Liver (tissue), 9 donors: ENCODE data around the gene SORCS2. TPM values are rescaled to one million over a fixed set of nuclear protein-coding genes. Genes with fewer than 3 reads are reported as not detected.

ENCODE experiments used
- DNase-seq: peaks from one replicate; pipeline ENCODE4 v3.0.0-alpha.2; 2017; ENCODE audit warnings: low spot score
- H3K27ac ChIP-seq, 2 donors: one replicate each; pipeline ENCODE4 v1.7.0; 2013; ENCODE audit warnings: inconsistent platforms in 2 of 2, low read length in 2 of 2, control low read depth in 1 of 2, low read depth in 1 of 2, mild to moderate bottlenecking in 1 of 2
- H3K27me3 ChIP-seq, 4 donors: one replicate each; pipeline versions ENCODE4 v1.6.1 to v1.7.0; 2013; ENCODE audit warnings: low read length in 3 of 4, inconsistent platforms in 1 of 4, mild to moderate bottlenecking in 1 of 4, moderate library complexity in 1 of 4; ENCODE audit not compliant: control insufficient read depth in 4 of 4, insufficient read depth in 4 of 4
- H3K36me3 ChIP-seq, 4 donors: one replicate each; pipeline versions ENCODE4 v1.6.1 to v1.7.0; 2013; ENCODE audit warnings: low read length in 3 of 4, mild to moderate bottlenecking in 3 of 4, low read depth in 1 of 4, moderate library complexity in 1 of 4; ENCODE audit not compliant: control insufficient read depth in 4 of 4, insufficient read depth in 3 of 4
- H3K4me1 ChIP-seq, 4 donors: one replicate each; pipeline versions ENCODE4 v1.6.1 to v1.7.0; 2013; ENCODE audit warnings: low read length in 3 of 4, mild to moderate bottlenecking in 3 of 4, moderate library complexity in 1 of 4; ENCODE audit not compliant: control insufficient read depth in 4 of 4, insufficient read depth in 4 of 4
- H3K4me3 ChIP-seq, 3 donors: one replicate each; pipeline versions ENCODE4 v1.6.1 to v1.7.0; 2013; ENCODE audit warnings: low read length in 3 of 3, control low read depth in 1 of 3, low read depth in 1 of 3, mild to moderate bottlenecking in 1 of 3
- H3K9ac ChIP-seq, 2 donors: one replicate each; pipeline ENCODE4 v1.7.0; 2013; ENCODE audit warnings: low read length in 2 of 2, mild to moderate bottlenecking in 2 of 2, moderate library complexity in 2 of 2, control low read depth in 1 of 2, low read depth in 1 of 2
- H3K9me3 ChIP-seq, 4 donors: one replicate each; pipeline versions ENCODE4 v1.6.1 to v1.7.0; 2013; ENCODE audit warnings: low read length in 3 of 4; ENCODE audit not compliant: control insufficient read depth in 4 of 4
- EGR1 ChIP-seq, 2 donors: IDR thresholded peaks; 2 replicates each; pipeline ENCODE4 v1.6.1; 2016 to 2018; ENCODE audit warnings: antibody characterized with exemption in 2 of 2, low read depth in 2 of 2
- FOXA2 ChIP-seq: IDR thresholded peaks from 2 replicates; pipeline ENCODE4 v1.6.1; 2016; ENCODE audit warnings: antibody characterized with exemption
- HNF4A ChIP-seq, 2 donors: conservative IDR thresholded peaks; 2 replicates each; pipeline ENCODE4 v1.6.1; 2016; ENCODE audit warnings: antibody characterized with exemption in 2 of 2, mild to moderate bottlenecking in 2 of 2
- HNF4G ChIP-seq: IDR thresholded peaks from 2 replicates; pipeline ENCODE4 v1.6.1; 2016; ENCODE audit warnings: antibody characterized with exemption
- JUND ChIP-seq, 2 donors: IDR thresholded peaks; 2 replicates each; pipeline ENCODE4 v1.6.1; 2016; ENCODE audit warnings: antibody characterized with exemption in 2 of 2
- NR2F2 ChIP-seq: IDR thresholded peaks from 2 replicates; pipeline ENCODE4 v1.6.1; 2016; ENCODE audit warnings: antibody characterized with exemption
- RAD21 ChIP-seq, 2 donors: IDR thresholded peaks; 2 replicates each; pipeline ENCODE4 v1.6.1; 2016; ENCODE audit warnings: antibody characterized with exemption in 2 of 2, mild to moderate bottlenecking in 2 of 2
- RXRA ChIP-seq, 2 donors: IDR thresholded peaks; 2 replicates each; pipeline ENCODE4 v1.6.1; 2017 to 2018; ENCODE audit warnings: antibody characterized with exemption in 2 of 2, mild to moderate bottlenecking in 1 of 2
- SP1 ChIP-seq: IDR thresholded peaks from 2 replicates; pipeline ENCODE4 v1.6.1; 2018; ENCODE audit warnings: antibody characterized with exemption, mild to moderate bottlenecking
- TAF1 ChIP-seq: conservative IDR thresholded peaks from 2 replicates; pipeline ENCODE4 v1.6.1; 2016; ENCODE audit warnings: antibody characterized with exemption, mild to moderate bottlenecking
- YY1 ChIP-seq: IDR thresholded peaks from 2 replicates; pipeline ENCODE4 v1.6.1; 2016; ENCODE audit warnings: antibody characterized with exemption, mild to moderate bottlenecking
- WGBS: extraction: QIAGEN DNeasy Blood & Tissue Kit; methylation state at CpG from one replicate; pipeline ENCODE4 v1.1.7; 2013; 5-methylcytosine and 5-hydroxymethylcytosine counted together
- polyA plus RNA-seq, 2 donors: library from polyadenylated mRNA; stranded (reverse) in 1 of 2; unstranded in 1 of 2; fragments of 200-250 nt in 1 of 2; fragments of >200 nt in 1 of 2; fragmentation: Nextera tagmentation in 1 of 2; extraction: Ambion mirVana in 1 of 2; gene quantifications; one replicate each; pipeline versions ENCODE4 v1.2.1 to v1.2.3, GENCODE V29; 2013 to 2015
- total RNA-seq, 2 donors: library from RNA; depleted of rRNA; stranded (reverse); fragments of >200 nt; gene quantifications; one replicate each; pipeline ENCODE4 v1.2.3, GENCODE V29; 2014
- TF ChIP-seq, protein P1 (sequence below): fragments of 150-350 bp; IDR thresholded peaks from 2 replicates; pipeline ENCODE4 v1.5.1; 2017; ENCODE audit warnings: improper control_type of control experiment, low read depth, low read length; ENCODE audit not compliant: missing input control
- TF ChIP-seq, protein P2 (sequence below): IDR thresholded peaks from 2 replicates; pipeline ENCODE4 v1.6.1; 2016; ENCODE audit warnings: antibody characterized with exemption
- TF ChIP-seq, protein P3 (sequence below): IDR thresholded peaks from 2 replicates; pipeline ENCODE4 v1.6.1; 2016; ENCODE audit warnings: antibody characterized with exemption
- donor health status: healthy.
- donor health status: healthy.
- donor health status: healthy.
- donor health status: healthy.
- donor health status: healthy.

Gene SORCS2
- total and polyA plus RNA-seq, 4 donors = 0.10 to 1.4 (median 0.92) TPM

DNA sequence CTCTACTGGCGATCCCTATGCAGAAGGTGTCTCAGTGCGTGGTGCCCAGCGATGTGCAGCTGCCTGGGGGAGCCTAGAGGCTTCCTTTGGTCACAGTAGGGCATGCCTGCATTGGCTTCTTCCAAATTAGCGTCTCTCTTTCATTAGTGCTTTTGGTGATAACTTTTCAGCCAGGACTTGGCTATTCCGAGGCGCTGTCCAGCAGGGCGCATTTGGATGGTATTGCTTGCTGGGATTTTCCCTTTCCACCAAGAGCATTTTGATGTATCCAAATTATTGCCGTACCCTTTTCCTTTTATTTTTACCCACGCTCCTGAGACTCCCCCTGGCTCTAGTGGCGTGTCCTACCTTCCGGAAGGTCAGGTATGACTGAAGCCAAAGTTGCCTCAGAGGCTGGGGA, 101.4 kb downstream of the SORCS2 start:
- Histone ChIP-seq H3K27ac (no peak overlapping the region), H3K4me3 (no peak overlapping the region), H3K9me3 (no peaks in the 10 kb centered on the region), H3K27me3 (no peaks in the 10 kb centered on the region), H3K9ac (no peak overlapping the region), H3K4me1 (peaks cover 0 to 12% (median 5%) of the 10 kb centered on the region in 4 donors), H3K36me3 (no peaks in the 10 kb centered on the region)
- TF ChIP-seq RXRA (IDR thresholded peaks at IDR 0.05) (no peak), FOXA2 (no peak), RAD21 (IDR thresholded peaks at IDR 0.05) (no peak), HNF4G (no peak), NR2F2 (no peak), HNF4A (conservative IDR thresholded peaks at IDR 0.05) (no peak), YY1 (no peak), EGR1 (IDR thresholded peaks at IDR 0.05; ENCODE audit: low read depth in 2 of 2) (no peak), SP1 (no peak)
- TF ChIP-seq, protein P1, sequence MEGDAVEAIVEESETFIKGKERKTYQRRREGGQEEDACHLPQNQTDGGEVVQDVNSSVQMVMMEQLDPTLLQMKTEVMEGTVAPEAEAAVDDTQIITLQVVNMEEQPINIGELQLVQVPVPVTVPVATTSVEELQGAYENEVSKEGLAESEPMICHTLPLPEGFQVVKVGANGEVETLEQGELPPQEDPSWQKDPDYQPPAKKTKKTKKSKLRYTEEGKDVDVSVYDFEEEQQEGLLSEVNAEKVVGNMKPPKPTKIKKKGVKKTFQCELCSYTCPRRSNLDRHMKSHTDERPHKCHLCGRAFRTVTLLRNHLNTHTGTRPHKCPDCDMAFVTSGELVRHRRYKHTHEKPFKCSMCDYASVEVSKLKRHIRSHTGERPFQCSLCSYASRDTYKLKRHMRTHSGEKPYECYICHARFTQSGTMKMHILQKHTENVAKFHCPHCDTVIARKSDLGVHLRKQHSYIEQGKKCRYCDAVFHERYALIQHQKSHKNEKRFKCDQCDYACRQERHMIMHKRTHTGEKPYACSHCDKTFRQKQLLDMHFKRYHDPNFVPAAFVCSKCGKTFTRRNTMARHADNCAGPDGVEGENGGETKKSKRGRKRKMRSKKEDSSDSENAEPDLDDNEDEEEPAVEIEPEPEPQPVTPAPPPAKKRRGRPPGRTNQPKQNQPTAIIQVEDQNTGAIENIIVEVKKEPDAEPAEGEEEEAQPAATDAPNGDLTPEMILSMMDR = no peak
- TF ChIP-seq, protein P2, sequence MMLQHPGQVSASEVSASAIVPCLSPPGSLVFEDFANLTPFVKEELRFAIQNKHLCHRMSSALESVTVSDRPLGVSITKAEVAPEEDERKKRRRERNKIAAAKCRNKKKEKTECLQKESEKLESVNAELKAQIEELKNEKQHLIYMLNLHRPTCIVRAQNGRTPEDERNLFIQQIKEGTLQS = no peak
- no peak for DNase-seq
- WGBS = 90% methylated on average over 11 of the region's 11 CpGs

DNA sequence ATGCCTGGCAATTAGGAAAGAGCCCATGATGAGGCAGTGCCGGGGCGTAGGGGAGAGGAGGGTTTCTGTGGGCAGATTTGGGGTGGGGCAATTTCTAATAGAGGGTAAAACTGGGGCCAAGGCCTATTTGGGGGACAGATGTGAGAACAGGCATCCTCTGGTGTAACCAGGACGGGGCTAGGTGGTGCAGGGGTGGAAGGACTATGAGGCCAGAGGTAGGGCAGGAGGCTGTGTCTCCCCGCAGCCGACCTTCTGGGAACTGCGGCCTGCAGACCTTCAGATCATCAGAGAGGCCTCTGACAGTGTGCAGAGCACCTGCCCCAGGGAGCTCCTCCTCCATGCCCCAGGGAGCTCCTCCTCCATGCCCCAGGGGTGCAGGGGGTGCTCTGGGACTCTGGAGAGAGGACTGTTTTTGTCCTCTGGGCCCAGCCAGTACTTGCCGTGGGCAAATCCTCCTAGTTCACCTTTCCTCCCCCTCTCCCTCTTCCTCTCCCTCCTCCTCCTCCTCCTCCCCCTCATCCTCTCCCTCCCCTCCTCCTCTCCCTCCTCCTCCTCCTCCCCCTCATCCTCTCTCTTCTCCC, 101.9 kb downstream of the SORCS2 start:
- TF ChIP-seq, protein P3, sequence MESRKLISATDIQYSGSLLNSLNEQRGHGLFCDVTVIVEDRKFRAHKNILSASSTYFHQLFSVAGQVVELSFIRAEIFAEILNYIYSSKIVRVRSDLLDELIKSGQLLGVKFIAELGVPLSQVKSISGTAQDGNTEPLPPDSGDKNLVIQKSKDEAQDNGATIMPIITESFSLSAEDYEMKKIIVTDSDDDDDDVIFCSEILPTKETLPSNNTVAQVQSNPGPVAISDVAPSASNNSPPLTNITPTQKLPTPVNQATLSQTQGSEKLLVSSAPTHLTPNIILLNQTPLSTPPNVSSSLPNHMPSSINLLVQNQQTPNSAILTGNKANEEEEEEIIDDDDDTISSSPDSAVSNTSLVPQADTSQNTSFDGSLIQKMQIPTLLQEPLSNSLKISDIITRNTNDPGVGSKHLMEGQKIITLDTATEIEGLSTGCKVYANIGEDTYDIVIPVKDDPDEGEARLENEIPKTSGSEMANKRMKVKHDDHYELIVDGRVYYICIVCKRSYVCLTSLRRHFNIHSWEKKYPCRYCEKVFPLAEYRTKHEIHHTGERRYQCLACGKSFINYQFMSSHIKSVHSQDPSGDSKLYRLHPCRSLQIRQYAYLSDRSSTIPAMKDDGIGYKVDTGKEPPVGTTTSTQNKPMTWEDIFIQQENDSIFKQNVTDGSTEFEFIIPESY = no peak
- no peak for TF ChIP-seq SP1
- no peak for TF ChIP-seq FOXA2
- no peak for TF ChIP-seq JUND (IDR thresholded peaks at IDR 0.05)
- TF ChIP-seq RAD21 (IDR thresholded peaks at IDR 0.05) = no peak
- TF ChIP-seq, protein P1 = no peak
- no peak for TF ChIP-seq YY1
- TF ChIP-seq HNF4G = no peak
- no peak for TF ChIP-seq RXRA (IDR thresholded peaks at IDR 0.05)
- TF ChIP-seq, protein P2 = no peak
- no peak for TF ChIP-seq TAF1
- TF ChIP-seq EGR1 (IDR thresholded peaks at IDR 0.05; ENCODE audit: low read depth in 2 of 2) = no peak
- no peak for TF ChIP-seq HNF4A (conservative IDR thresholded peaks at IDR 0.05)
- TF ChIP-seq NR2F2 = no peak
- no peak overlapping the region for H3K4me3 ChIP-seq
- peaks cover 0 to 8% (median 3%) of the 10 kb centered on the region in 4 donors for H3K4me1 ChIP-seq
- H3K36me3 ChIP-seq = no peaks in the 10 kb centered on the region
- no peak for DNase-seq
- H3K9me3 ChIP-seq = no peaks in the 10 kb centered on the region
- H3K27me3 ChIP-seq = no peaks in the 10 kb centered on the region
- no peak overlapping the region for H3K9ac ChIP-seq
- no peak overlapping the region for H3K27ac ChIP-seq
- 82% methylated on average over 7 of the region's 7 CpGs for WGBS
